Measurements from ENCODE around the gene ANKMY1.

ANKMY1 gene

GRCh38 chr2:240434728-240435456 is 122.9 kb downstream of the ANKMY1 start:
- DNase-seq, result peak; percentile 85
- Mint-ChIP-seq H3K27ac (peak overlapping the region; percentile 31), H3K27me3 (peaks cover 25% of the 10 kb centered on the region), H3K4me1 (peaks cover 9% of the 10 kb centered on the region), H3K9me3 (no peaks in the 10 kb centered on the region), H3K4me3 (peak overlapping the region; percentile 75), H3K36me3 (ENCODE audit: low read depth) (no peaks in the 10 kb centered on the region)
- peak; percentile 31 for ATAC-seq

DNA sequence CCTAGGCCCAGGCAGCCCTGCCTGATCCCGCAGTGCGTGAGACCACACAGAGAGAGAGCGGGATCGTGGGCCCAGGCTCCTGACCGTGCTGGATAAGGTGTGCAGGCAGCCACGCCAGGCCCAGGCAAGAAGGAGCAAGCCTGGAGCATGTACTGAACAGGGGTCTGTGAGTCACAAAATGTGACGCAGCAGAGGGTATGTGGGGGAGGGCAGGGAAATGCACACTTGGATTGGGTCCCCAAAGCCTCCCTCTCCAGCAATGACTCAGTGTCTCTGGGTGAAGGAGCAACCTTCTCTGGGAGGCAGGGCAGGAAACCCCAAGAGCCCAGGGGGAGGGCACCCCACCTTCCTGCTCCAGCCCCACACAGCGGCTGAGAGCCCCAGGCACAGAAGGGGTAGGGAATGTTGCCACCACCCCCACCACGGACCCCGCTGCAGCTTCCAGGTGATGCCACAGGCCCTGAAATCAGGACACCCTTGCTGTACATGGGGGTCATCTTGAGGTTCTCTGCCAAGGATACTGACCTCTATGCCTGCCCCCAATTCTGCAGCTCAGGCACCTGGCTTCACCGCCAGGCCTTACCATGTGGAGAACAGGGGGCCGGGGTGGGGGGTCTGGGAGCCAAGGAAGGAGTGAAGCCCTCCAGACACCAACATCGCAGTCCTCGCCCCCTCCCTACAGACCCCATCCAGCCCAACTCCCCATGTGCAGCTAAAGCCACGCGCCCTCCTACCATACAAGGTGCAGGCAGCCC is 123.6 kb downstream of the ANKMY1 start:
- H3K27ac Mint-ChIP-seq, result peak overlapping the region; percentile 31
- H3K9me3 Mint-ChIP-seq, result no peaks in the 10 kb centered on the region
- no peaks in the 10 kb centered on the region for H3K36me3 Mint-ChIP-seq (ENCODE audit: low read depth)
- H3K27me3 Mint-ChIP-seq, result peaks cover 25% of the 10 kb centered on the region
- ATAC-seq (peak; percentile 50), DNase-seq (peak; percentile 37)
- H3K4me1 Mint-ChIP-seq, result peaks cover 9% of the 10 kb centered on the region
- H3K4me3 Mint-ChIP-seq, result peak overlapping the region; percentile 75

DNA sequence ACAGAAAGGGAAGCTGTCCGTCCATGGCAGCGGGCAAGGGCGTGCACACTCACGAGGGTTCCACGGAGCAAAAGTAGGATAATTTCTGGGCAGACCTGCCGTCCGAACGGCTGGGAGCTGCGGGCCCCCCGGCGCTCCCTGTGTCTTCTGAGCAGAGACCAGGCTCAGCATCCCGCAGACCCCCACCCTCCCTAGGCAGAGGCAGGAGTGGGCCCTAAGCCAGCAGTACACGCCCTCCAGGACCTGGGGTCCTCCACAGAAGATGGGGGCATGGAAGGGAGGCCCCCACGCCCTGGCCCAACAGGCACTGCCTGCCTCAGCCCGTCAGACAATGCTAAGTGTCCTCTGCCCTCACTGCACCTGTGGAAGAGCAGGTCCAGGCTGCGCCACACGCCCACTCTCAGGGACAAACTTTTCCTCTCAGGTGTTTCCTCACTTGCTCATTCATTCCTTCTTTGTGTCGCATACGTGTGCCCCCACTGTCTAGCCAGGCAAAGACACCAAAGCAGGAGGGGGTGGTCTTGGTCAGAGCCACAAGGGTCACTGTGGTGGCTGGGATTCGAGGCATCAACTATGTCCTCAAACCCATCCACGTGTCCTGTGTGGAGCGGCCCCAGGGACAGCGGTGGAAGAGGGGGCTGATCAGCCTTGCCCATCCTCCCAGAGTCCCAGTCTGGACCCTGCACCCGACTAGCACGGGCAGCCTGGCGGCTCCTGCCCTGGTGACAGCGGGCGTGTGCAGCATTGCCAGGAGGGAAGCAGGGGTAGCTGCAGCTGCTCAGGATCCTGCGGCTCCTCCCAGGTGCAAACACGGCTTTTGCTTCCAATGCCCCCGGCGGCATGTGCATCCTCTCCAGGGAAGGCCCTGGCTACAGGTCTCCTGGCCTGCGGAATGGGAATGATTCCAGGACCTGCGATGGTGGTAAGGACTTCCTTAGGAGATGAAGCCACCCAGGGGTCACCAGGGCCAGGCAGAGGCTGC is 124.7 kb downstream of the ANKMY1 start:
- no peak overlapping the region for H3K27ac Mint-ChIP-seq
- DNase-seq, result peak; percentile 1
- ATAC-seq, result no peak
- H3K4me1 Mint-ChIP-seq, result peaks cover 19% of the 10 kb centered on the region
- no peaks in the 10 kb centered on the region for H3K9me3 Mint-ChIP-seq
- no peak overlapping the region for H3K4me3 Mint-ChIP-seq
- peaks cover 25% of the 10 kb centered on the region for H3K27me3 Mint-ChIP-seq
- H3K36me3 Mint-ChIP-seq (ENCODE audit: low read depth), result no peaks in the 10 kb centered on the region

GRCh38 chr2:240432430-240432819 is 125.4 kb downstream of the ANKMY1 start:
- no peak overlapping the region for H3K27ac Mint-ChIP-seq
- H3K9me3 Mint-ChIP-seq, result no peaks in the 10 kb centered on the region
- H3K4me3 Mint-ChIP-seq, result no peak overlapping the region
- H3K4me1 Mint-ChIP-seq, result peaks cover 26% of the 10 kb centered on the region
- peaks cover 18% of the 10 kb centered on the region for H3K27me3 Mint-ChIP-seq
- DNase-seq, result no peak
- H3K36me3 Mint-ChIP-seq (ENCODE audit: low read depth), result no peaks in the 10 kb centered on the region
- no peak for ATAC-seq

- Mint-ChIP-seq H3K27me3 (peaks cover 15% of the 10 kb centered on the region), H3K9me3 (no peaks in the 10 kb centered on the region), H3K36me3 (ENCODE audit: low read depth) (no peaks in the 10 kb centered on the region), H3K4me1 (peaks cover 31% of the 10 kb centered on the region), H3K4me3 (no peak overlapping the region), H3K27ac (no peak overlapping the region)
- no peak for DNase-seq
- no peak for ATAC-seq
Measured at GRCh38 chr2:240431661-240432424, 125.9 kb downstream of the ANKMY1 start.

- Mint-ChIP-seq H3K27me3 (peaks cover 18% of the 10 kb centered on the region), H3K36me3 (ENCODE audit: low read depth) (no peaks in the 10 kb centered on the region), H3K4me1 (peaks cover 36% of the 10 kb centered on the region), H3K4me3 (no peak overlapping the region), H3K27ac (no peak overlapping the region), H3K9me3 (peaks cover 4% of the 10 kb centered on the region)
- ATAC-seq, result no peak
- no peak for DNase-seq
Measured at GRCh38 chr2:240431271-240431660, 126.5 kb downstream of the ANKMY1 start.

DNA sequence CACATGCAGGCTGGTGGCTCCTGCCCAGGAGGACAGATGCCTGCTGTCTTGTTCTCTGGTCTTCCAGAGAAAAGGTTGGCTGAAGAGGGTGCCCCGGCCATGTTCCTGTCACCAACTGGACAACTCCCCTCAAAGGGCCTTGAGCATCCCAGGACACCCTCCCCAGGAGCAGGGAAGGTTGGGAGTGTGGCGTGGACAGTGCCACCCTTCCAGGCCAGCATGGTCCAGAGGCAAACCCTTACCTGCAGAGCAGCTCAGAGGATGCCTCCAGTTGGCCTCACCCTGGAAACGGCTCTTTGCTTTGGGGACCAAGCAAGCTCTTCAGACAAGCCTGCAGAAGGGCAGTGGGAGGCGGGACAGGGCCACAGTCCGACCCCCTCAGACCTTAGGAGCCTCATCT is 127.2 kb downstream of the ANKMY1 start:
- H3K36me3 Mint-ChIP-seq (ENCODE audit: low read depth), result no peaks in the 10 kb centered on the region
- no peak overlapping the region for H3K4me3 Mint-ChIP-seq
- H3K27me3 Mint-ChIP-seq, result peaks cover 20% of the 10 kb centered on the region
- peaks cover 36% of the 10 kb centered on the region for H3K4me1 Mint-ChIP-seq
- ATAC-seq (no peak), DNase-seq (no peak)
- no peak overlapping the region for H3K27ac Mint-ChIP-seq
- peaks cover 4% of the 10 kb centered on the region for H3K9me3 Mint-ChIP-seq

- Mint-ChIP-seq H3K27ac (no peak overlapping the region), H3K36me3 (ENCODE audit: low read depth) (no peaks in the 10 kb centered on the region), H3K4me1 (peaks cover 36% of the 10 kb centered on the region), H3K27me3 (peaks cover 20% of the 10 kb centered on the region), H3K4me3 (no peak overlapping the region), H3K9me3 (peaks cover 4% of the 10 kb centered on the region)
- ATAC-seq (no peak), DNase-seq (no peak)
Measured at GRCh38 chr2:240429872-240430491, 127.8 kb downstream of the ANKMY1 start.

All from activated naive CD8-positive, alpha-beta T cell treated with anti-CD3 and anti-CD28 coated beads, Interleukin-2, amount 50 U/mL, for 24 hours (primary cell).